CD4-positive, alpha-beta T cell treated with Interleukin-17A for 1 hour (primary cell): ENCODE results near the gene PIK3R4.

ENCODE experiments used
- DNase-seq: peaks from one replicate; pipeline ENCODE4 v3.0.0-alpha.2; 2020

PIK3R4 gene

GRCh38 chr3:130746246-130747039, at the start of gene PIK3R4:
Gene PIK3R4 (minus strand): TSS chr3:130746829. CDS start chr3:130745218, 1,611 bp downstream.
- DNase-seq = peak; percentile 98

DNA sequence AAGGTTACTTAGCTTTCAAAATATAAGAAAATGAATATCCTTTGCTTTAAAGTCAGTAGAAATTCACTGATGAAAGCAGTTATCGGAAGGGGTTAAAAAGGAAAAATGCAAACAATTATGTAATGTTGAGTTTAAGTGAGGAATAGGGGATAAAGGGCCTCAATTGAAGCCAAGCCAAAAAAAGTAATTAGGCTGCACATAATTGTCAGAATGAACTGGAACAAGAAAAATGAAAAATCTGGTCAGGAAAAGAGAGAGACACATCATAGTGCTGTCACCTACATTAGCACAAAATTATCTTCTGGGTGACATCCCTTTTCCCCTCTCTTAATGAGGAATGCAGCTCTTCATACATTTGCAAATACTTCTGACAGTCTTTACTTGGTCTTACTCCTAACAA, 48.8 kb upstream of the PIK3R4 start:
- DNase-seq = no peak

GRCh38 chr3:130792246-130792645, 45.6 kb upstream of the PIK3R4 start:
- no peak for DNase-seq

GRCh38 chr3:130789782-130790322, 43.2 kb upstream of the PIK3R4 start:
- DNase-seq = no peak

- DNase-seq = no peak
These were observed 40.9 kb upstream of the PIK3R4 start for GRCh38 chr3:130787422-130788068.

DNA sequence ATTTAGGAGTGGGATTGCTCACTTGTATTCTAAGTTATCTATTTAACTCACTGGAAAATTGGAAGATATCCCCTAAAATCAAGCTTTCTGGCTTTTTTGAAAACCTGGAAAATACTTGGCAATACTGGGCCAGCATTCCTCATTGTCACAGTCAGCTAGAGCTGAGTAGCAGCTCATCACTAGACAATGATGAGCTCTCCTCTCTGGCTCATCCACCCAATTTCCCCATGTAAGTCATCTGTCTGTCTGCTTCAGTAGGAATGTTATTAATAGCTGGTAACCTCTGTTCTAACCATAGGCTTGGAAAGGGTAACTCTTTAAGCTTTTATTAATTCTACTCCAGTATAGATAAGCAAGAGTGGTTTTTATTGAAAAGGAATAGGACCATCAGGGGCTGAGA, 39.7 kb upstream of the PIK3R4 start:
- no peak for DNase-seq

- no peak for DNase-seq
These were observed 37.0 kb upstream of the PIK3R4 start for GRCh38 chr3:130783629-130784028.

DNA sequence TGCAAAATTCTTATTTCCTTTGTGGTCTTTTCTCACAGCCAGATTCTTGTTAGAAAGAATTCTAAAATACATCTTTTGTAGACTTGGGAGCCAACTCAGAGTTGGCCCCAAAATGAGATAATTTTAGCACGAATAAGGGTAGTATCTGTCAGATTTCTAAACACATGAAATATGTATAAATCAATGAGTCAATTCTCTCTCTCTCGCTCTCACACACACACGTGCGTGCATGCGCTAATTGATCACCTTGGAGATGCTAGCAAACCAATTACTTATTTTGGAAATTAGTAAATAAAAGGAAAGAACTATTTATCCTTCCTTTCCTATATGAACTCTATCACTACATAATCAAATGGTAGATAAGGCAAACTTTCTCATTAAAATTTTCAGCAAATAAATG, 32.9 kb upstream of the PIK3R4 start:
- no peak for DNase-seq

- DNase-seq = no peak
These were observed 32.4 kb upstream of the PIK3R4 start for GRCh38 chr3:130779031-130779430.

GRCh38 chr3:130773366-130773765, 26.7 kb upstream of the PIK3R4 start:
- DNase-seq = no peak

DNA sequence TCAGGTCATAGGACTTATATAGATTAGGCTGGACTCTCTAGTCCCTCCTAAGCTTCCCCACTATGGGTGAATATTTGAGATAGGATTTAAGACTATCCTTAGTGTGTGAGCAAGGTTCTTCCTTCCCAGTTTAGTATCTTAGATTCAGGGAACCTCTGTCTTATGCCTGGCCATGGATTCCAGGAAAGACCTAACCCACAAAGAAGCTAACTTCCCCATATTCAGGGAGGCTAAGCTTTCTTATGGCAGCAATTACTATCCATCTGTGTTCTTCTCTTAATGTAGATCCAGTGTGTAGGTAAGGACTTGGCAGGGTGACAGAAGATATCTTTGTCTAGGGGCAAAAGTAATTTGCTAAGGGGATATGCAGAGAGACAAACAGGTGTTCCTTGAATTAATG, 25.5 kb upstream of the PIK3R4 start:
- DNase-seq = no peak

- DNase-seq = no peak
These were observed 24.0 kb upstream of the PIK3R4 start for GRCh38 chr3:130770644-130771043.

DNA sequence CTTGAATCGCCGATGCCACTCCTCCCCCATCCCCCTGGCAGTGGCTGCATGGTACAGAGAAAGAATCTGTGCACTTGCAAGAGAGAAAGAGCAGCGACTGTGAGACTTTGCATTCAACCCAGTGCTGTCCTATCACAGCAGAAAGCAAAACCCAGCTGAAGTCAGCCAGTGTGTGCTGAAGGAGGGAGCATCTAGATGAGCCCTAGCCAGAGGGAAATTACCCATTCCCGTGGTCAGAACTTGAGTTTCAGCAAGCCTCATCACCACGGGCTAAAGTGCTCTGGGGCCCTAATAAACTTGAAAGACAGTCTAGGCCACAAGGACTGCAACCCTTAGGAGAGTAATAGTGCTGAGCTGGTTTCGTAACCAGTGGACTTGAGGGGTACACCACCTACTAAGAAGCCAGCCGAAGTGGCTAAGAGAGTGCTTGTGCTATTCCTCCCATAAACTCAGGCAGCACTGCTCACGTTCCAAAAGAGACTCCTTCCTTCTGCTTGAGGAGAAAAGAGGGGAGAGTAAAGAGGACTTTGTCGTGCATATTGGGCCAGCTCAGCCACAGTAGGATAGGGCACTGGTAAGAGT, 15.2 kb upstream of the PIK3R4 start:
- DNase-seq = no peak

GRCh38 chr3:130760922-130761321, 14.3 kb upstream of the PIK3R4 start:
- no peak for DNase-seq

GRCh38 chr3:130759692-130760338, 13.2 kb upstream of the PIK3R4 start:
- peak; percentile 74 for DNase-seq

DNA sequence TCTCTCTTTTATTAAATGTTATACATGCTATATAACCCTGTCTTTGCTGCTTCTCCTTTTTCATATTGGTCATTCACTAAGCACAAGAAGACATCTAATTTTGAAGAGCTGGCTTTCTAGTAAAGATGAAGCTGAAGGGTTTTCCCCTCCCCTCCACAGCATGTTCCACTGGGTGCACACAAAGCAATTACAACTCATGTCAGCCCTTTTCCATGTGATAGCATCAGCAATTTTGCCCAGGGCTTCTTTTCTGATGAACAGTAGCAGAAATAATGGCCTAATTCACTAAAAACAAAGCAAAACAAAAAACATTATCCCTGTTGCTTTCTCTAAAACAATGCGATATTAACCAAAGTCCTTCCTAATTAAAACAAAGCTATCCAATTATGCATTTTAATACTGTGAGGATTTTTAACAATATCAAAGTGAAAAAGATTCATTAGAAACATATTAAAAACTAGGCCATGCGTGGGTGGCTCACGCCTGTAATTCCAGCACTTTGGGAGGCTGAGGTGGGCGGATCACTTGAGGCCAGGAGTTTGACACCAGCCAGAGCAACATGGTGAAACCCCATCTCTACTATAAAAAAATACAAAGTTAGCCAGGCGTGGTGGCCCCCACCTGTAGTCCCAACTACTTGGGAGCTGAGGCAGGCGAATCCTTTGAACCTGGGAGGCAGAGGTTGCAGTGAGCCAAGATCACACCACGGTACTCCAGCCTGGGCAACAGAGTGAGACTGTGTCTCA, 12.2 kb upstream of the PIK3R4 start:
- no peak for DNase-seq

- DNase-seq = no peak
These were observed 11.1 kb upstream of the PIK3R4 start for GRCh38 chr3:130757611-130758150.

DNA sequence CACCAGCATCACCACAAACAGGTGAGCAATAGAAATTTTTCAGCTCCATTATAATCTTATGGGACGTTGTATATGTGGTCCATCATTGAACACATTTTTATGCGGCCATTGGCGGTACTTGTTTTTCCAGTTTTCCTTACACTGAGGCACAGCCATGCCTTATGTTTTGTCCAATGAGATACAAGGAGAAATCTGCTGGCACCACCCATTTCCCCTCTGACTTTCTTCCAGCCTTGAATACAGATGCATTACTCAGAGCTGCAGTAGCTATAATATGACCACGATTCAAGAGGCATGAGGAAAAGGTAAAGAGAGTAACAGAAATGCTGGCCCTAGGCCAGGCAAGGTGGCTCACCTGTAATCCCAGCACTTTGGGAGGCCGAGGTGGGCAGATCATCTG, 9.0 kb upstream of the PIK3R4 start:
- no peak for DNase-seq

GRCh38 chr3:130748981-130749380, 2.4 kb upstream of the PIK3R4 start:
- no peak for DNase-seq

GRCh38 chr3:130748467-130748861, 1.8 kb upstream of the PIK3R4 start:
- no peak for DNase-seq

GRCh38 chr3:130743354-130743753, 3.3 kb downstream of the PIK3R4 start:
- DNase-seq = no peak

DNA sequence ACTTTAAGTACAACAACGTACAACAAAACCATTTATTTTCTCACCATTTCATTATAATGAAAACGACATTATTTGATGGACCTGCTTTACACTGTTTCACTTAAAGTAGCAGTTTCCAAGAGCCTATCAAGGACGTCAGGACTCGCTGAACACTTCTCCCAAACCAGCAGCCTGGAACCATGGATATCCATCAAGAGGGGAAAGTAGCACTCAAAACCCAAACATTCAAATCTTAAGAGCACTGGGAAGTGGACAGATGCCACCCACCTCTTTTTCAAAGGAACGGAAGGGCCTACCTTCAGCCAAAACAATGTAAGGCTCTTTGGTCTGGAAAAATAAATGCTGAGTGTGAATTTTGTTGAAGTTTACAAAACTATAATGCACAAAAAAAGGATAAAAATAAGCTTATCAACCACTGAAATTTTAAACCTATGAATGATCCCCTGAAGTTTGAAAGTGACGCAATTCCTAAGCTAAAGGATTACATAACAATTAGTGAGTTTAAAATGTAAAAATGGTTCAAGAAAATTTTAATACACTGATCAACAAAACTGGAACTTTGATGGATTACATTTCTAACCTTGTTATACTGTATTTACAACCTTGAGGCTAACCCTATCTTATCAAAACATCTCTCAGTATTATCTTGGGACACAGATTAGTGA, 4.6 kb downstream of the PIK3R4 start:
- no peak for DNase-seq
